MG63 (cell line): ENCODE data around the gene BEND5. TPM values are rescaled to one million over a fixed set of nuclear protein-coding genes. Genes with fewer than 3 reads are reported as not detected.
A peak's percentile ranks its signal among the peaks of the same experiment; 100 is the strongest.

ENCODE experiments used
- DNase-seq: peaks from one replicate; pipeline ENCODE4 v3.0.0-alpha.2; 2020
- H3K27me3 ChIP-seq: fragments of 250-450 bp; sonication (Bioruptor Pico); 2 replicates; pipeline ENCODE4 v1.5.1; 2020; ENCODE audit warnings: mild to moderate bottlenecking, moderate library complexity
- H3K36me3 ChIP-seq: fragments of 250-450 bp; sonication (Bioruptor Pico); 2 replicates; pipeline ENCODE4 v1.5.1; 2020; ENCODE audit warnings: mild to moderate bottlenecking, moderate library complexity
- H3K4me3 ChIP-seq: fragments of 250-450 bp; sonication (Bioruptor Pico); 2 replicates; pipeline ENCODE4 v1.5.1; 2020; ENCODE audit warnings: mild to moderate bottlenecking, moderate library complexity
- H3K9me3 ChIP-seq: fragments of 250-450 bp; sonication (Bioruptor Pico); 2 replicates; pipeline ENCODE4 v1.5.1; 2020; ENCODE audit warnings: mild to moderate bottlenecking, moderate library complexity
- total RNA-seq: library from RNA; depleted of rRNA; stranded (reverse); fragments of >200 nt; shearing (Covaris generic); gene quantifications from 2 replicates; pipeline ENCODE4 v1.2.3, GENCODE V29; 2014; ENCODE audit warnings: low replicate concordance

BEND5 gene
- total RNA-seq, 1 experiment from 2014 or later, result not detected

DNA sequence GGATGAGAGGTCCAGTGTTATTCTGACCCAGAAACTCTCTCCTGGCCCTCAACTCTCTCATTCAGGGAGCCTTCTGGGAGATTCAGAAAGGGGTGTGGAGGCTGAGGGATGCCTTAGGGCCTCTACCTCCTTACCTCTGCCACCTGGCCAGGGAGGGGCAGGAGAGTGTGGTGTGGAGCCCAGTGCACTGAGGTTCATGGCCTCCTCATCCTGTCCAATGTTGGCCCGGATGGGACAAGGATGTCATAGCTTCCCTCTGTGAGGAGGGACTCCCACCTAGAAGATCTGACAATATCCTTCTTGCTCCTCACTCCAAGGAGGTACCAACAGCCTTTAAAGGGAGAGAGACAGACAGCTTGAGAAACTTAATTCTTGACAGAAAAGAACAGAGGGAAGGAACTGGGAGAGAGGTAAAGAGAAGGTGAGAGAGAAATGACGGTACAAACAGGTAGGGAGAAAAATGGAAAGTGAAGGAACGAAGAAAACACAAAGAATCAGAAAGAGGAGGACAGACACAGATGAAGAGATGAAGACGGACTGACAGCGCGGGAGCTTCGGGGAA, 779 bp downstream of the BEND5 start:
- no peaks in the 10 kb centered on the region for H3K9me3 ChIP-seq
- no peaks in the 10 kb centered on the region for H3K27me3 ChIP-seq
- no peak for DNase-seq
- no peak overlapping the region for H3K4me3 ChIP-seq
- H3K36me3 ChIP-seq, result no peaks in the 10 kb centered on the region

DNA sequence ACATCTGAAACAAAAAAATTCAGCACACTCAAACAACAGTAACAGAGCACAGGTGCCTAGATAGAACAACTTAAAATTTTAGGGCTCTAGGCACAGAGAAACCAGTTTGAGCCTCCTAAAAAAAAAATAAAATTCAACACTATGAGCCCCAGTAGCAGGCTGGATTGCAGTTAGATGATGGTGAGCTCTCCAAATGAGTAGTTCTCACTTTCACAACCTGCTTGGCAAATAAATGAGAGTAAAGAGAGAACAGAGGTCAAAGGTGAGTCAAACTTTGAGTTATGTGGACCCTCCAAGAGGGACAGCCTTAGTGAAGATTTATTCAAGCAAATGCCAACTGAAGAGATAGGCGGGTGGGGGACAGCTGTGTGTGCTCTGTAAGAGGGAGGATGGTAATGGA, 3.6 kb downstream of the BEND5 start:
- no peaks in the 10 kb centered on the region for H3K9me3 ChIP-seq
- H3K4me3 ChIP-seq, result no peak overlapping the region
- no peaks in the 10 kb centered on the region for H3K36me3 ChIP-seq
- DNase-seq, result no peak
- no peaks in the 10 kb centered on the region for H3K27me3 ChIP-seq

DNA sequence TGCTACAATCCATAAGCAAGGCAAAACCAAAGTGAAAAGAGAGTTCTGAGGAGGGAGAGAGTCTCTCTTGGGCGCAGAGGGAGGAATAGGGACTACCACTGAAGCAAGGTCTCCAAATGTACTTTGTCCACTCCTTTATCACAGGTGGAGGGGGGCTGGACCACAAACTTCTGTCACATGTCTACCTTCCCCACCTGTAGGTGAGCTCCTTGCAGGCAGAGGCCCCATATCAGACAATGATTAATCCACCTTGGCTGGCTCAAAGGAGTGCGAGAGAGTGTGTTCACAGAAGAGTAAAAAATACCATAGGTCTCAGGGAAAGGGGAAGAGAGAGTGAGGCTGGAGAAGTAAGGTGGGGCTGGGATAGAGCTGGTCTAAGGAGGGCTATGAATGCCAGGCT, 4.5 kb downstream of the BEND5 start:
- no peak for DNase-seq
- H3K36me3 ChIP-seq, result no peaks in the 10 kb centered on the region
- no peak overlapping the region for H3K4me3 ChIP-seq
- no peaks in the 10 kb centered on the region for H3K27me3 ChIP-seq
- H3K9me3 ChIP-seq, result no peaks in the 10 kb centered on the region

DNA sequence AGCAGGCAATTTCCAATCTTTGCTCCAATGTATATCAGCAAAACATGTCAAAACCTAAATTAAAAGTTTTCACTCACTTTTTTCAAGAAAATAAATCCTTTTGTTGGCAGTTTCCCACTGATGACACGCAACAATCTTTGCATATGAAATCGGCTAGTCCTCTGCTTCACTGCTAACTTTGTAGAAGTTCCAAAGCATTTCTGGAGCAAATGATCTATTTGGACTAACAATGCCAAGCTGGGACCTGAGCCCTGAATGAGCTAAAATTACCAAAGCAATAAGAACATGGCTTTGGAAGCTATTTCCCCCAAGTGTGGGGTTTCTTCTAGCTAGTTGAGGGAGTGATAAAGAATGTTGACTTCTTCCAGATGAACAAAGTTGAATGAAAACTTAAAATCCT, 5.1 kb downstream of the BEND5 start:
- no peaks in the 10 kb centered on the region for H3K36me3 ChIP-seq
- DNase-seq, result peak; percentile 7
- no peaks in the 10 kb centered on the region for H3K9me3 ChIP-seq
- H3K4me3 ChIP-seq, result no peak overlapping the region
- H3K27me3 ChIP-seq, result no peaks in the 10 kb centered on the region

DNA sequence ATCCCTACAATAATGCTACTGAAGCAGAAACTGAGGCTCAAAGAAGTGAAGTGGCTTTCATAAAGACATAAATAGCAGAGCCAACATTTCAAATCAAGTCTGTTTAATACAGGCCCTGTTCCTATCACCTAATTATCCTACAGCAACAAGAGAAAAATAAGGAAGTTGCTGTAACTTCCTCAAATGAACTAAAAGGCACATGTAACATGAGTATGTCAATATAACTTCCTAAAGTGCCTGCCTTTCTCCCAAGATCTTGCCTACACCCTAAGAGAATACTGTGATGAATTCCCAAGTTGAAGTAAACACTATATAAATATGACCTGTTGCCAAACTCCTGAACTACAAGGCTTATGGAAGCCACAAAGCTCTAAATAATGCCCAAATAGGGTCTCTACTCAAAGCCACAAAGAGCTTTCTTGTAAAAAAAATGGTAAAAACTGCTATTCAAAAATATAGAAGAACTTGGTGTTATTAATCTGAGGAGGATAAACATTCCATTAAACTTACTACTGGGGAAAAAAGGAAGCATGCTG, 8.6 kb downstream of the BEND5 start:
- Histone ChIP-seq H3K27me3 (no peaks in the 10 kb centered on the region), H3K36me3 (no peaks in the 10 kb centered on the region), H3K4me3 (no peak overlapping the region), H3K9me3 (no peaks in the 10 kb centered on the region)
- DNase-seq, result no peak

DNA sequence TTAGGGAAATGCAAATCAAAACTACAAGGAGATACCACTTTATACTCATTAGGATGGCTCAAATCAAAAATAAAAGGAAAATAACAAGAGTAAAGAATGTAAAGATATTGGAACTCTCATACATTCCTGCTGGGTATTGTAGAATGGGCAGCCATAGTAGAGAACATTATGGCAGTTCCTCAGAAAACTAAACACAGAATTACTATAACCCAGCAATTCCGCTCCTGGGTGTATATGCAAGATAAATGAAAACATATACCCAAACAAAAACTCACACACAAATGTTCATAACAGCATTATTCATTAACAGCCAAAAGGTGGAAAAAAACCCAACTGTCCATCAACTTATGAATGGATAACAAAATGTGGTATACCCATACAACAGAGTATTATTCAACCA, 11.4 kb downstream of the BEND5 start:
- H3K4me3 ChIP-seq, result no peak overlapping the region
- H3K27me3 ChIP-seq, result no peaks in the 10 kb centered on the region
- H3K36me3 ChIP-seq, result no peaks in the 10 kb centered on the region
- no peak for DNase-seq
- H3K9me3 ChIP-seq, result no peaks in the 10 kb centered on the region

DNA sequence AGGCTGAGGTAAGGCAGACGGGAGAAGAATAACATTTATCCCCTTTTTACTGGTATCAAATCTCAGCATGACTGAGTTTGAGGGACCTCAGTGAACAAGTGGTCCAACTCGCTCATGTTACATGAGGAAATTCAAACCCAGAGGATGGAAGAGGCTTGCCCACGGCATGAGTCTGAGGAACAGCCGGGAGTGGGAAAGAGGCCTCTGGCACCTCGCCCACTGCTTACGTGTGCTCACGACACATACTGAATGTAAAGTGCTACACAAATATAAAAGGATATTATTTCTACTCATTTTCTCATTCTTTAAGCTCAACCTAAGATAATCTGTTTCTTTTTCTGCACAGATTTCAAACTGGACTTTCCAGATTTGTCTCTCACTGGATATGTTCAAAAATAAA, 14.7 kb downstream of the BEND5 start:
- Histone ChIP-seq H3K27me3 (no peaks in the 10 kb centered on the region), H3K9me3 (no peaks in the 10 kb centered on the region), H3K36me3 (no peaks in the 10 kb centered on the region), H3K4me3 (no peak overlapping the region)
- no peak for DNase-seq

DNA sequence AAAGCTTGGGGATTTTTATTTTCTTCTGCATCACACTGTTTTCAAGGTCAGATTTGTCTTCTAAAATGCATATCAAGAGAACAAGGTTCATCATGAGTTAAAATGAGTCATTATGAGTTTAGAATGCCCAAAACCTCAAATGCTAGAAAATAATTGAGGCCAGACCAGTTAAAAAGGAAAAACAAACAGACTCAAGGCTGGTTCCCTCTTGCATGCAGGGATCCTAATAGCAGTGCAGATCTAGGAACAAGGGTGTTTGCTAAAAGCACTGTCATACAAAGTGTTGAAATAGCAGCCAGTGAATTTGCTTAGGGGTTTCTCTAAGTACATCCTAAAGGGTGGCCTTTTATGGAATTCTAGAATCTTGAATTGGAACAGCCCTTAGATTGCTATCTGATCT, 15.3 kb downstream of the BEND5 start:
- Histone ChIP-seq H3K4me3 (no peak overlapping the region), H3K27me3 (no peaks in the 10 kb centered on the region), H3K36me3 (no peaks in the 10 kb centered on the region), H3K9me3 (no peaks in the 10 kb centered on the region)
- no peak for DNase-seq

DNA sequence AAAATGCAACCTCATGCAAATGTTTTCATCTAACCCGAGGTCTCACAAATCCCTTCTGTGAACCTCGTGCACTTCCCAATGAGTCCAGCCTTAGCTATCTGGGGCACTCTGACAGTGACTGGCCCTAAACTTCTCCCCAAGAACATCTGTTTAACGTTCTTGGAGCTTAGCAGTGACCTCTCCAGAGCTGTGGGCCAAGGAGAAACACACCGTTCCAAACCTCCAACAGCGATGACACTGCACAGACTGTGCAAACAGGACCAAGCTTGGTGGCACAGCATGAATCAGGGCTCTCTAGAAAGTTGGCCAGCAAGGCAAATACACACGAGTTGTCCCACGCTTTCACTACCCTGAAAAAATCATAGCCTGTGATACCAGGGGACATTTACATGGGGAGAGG, 15.8 kb downstream of the BEND5 start:
- Histone ChIP-seq H3K9me3 (no peaks in the 10 kb centered on the region), H3K4me3 (no peak overlapping the region), H3K27me3 (no peaks in the 10 kb centered on the region), H3K36me3 (no peaks in the 10 kb centered on the region)
- DNase-seq, result no peak

DNA sequence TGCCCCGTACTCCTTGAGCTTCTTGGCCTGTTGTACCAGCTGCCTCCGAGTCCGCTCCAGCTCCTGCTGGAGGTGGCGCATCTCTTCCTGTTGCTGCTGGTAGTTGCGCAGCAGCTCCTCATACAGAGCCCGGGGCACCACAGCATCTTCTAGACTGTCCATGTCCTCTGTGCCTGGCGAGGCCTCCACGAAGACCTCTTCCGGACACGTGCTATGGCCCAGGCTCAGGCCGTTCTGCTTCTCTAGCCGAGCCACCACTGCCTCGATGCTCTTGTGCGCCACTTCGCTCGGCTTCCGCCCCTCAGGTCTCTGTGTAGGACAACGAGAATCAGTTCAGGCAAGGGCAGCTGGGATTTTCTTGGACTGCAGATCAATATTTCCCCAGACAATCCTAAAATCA, 17.7 kb downstream of the BEND5 start:
- no peak for DNase-seq
- Histone ChIP-seq H3K27me3 (no peaks in the 10 kb centered on the region), H3K9me3 (no peaks in the 10 kb centered on the region), H3K36me3 (no peaks in the 10 kb centered on the region), H3K4me3 (no peak overlapping the region)

DNA sequence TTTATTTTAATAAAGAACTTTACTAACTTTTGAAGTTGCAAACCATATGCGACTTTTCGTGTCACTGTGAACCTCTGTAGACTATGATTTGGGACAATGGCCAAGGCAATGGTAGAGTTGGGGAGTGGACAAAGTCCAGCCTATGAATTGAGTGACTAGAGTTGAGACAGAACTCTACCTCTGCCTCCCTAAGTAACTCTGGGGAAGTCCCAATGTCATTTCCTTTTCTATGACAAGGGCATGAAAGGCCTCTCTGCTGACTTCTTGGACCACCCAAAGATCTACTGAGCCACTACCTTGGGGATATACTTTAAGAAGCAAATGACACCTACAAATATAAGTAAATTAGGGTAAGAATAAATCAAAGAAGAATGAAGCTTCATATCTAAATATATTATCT, 19.3 kb downstream of the BEND5 start:
- H3K36me3 ChIP-seq, result no peaks in the 10 kb centered on the region

DNA sequence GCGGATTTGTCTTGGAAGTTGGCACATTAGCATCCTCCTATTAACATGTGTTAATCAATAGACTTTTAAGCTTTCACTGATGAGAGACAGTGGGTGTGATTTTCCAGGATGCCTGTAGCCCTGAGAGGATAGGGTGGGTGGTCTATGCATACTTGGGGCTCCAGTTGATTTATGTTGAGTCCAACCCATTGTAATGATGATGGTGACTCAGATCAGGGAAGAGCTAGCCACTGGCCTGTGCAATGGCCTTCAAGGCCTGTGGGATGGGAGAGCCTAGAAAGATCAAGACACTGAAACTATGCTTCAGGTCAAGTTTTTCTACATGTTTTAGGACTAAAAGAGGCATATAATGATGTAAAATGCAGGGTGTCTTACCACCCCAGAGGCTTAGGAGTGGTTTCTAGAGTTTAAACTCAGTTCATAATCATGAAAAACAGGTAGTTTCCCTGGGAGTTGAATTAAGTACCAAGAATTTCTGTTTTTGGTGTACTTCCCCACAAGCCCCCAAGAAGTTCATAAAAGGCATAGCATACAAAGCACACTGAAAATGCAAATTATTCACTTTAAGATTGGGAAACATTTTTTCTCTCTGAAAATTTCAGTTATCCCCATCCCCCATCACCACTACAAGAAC, 19.9 kb downstream of the BEND5 start:
- no peak for DNase-seq
- no peaks in the 10 kb centered on the region for H3K36me3 ChIP-seq

More for the DNA sequence above, 19.3 kb downstream of the BEND5 start:
- no peaks in the 10 kb centered on the region for H3K9me3 ChIP-seq
- DNase-seq, result no peak
- H3K4me3 ChIP-seq, result no peak overlapping the region
- H3K27me3 ChIP-seq, result no peaks in the 10 kb centered on the region

DNA sequence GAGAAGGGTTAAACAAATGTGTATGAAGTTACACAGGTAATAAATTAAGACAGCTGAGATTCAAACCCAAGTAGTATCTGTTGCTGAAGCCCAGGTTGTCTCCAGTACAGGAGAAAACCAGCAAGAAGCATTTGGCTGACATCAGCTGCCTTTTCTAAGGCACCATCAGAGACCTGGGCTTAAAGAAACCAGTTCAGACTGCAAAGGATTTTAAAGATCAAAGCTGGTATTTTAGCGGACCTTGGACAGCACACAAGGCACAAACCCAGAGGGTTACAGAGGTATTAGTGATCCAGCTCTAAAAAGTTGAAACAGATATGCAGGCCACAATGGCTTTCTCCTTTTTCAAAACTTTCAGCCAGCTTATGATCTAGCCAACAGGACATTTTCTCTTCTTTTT, 23.4 kb downstream of the BEND5 start:
- no peak for DNase-seq
- no peaks in the 10 kb centered on the region for H3K36me3 ChIP-seq
- H3K4me3 ChIP-seq, result no peak overlapping the region
- H3K27me3 ChIP-seq, result no peaks in the 10 kb centered on the region; the same call in 1 of the 2 replicates
- no peaks in the 10 kb centered on the region for H3K9me3 ChIP-seq

More for the DNA sequence above, 19.9 kb downstream of the BEND5 start:
- Histone ChIP-seq H3K27me3 (no peaks in the 10 kb centered on the region), H3K9me3 (no peaks in the 10 kb centered on the region), H3K4me3 (no peak overlapping the region)

DNA sequence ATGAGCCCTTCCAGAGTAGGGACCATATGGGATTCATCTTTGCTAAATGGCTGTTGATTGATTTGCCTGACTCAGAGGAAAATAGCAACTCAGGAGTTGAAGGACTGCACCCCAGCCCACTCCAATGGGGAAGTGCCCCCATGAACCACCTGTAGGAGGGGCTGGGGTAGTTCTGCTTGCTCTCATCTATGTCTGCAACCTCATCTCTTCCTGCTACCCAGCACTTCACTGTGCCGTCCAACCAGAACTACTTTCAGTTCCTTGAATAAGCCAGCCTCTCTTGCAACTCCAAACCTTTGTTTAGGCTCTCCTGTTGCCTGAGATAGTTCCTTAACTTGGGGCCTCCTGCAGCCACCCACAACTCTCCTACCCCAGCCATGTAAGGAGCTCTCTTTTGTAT, 26.6 kb downstream of the BEND5 start:
- no peaks in the 10 kb centered on the region for H3K9me3 ChIP-seq
- no peak overlapping the region for H3K4me3 ChIP-seq
- no peaks in the 10 kb centered on the region; the same call in 1 of the 2 replicates for H3K27me3 ChIP-seq
- no peak for DNase-seq
- H3K36me3 ChIP-seq, result no peaks in the 10 kb centered on the region

DNA sequence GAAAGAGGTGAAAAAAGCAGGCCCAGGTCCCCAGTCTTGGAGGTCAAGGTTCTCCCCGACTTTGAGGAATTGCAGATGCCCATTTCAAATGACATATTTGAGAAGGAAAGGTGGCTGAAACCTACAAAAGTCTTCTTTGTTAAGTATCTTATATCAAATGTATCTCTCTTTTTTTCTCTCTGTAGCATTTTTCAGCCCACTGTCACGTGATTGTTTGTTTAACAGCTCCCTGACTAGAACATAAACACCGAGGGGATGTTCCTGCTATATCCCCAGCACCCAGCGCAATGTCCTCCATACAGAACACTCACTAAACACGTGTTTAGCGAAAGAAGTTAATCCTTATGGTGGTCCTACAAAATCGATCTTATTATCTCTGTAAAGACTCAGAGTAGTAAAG, 27.6 kb downstream of the BEND5 start:
- Histone ChIP-seq H3K36me3 (no peaks in the 10 kb centered on the region), H3K4me3 (no peak overlapping the region), H3K27me3 (no peaks in the 10 kb centered on the region; the same call in 1 of the 2 replicates), H3K9me3 (no peaks in the 10 kb centered on the region)
- DNase-seq, result no peak

DNA sequence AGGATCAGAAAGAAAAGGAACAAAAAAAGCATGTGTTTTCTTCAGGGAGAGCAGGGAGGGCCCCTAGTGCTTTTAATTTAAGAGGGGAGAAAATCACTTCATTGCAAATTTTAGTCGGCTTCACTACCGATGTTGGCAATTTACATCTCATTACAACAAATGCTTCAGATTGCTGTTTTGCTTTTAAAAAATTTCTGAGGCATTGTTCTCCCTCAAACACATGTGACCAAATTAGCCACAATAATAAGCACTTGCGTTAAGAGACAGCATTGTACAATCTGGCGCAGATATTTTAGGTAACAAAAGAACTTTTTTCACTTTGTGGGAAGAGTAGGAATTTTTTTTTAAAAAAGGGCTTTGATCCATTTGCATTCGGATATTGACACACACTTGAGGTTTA, 29.8 kb downstream of the BEND5 start:
- DNase-seq, result no peak

DNA sequence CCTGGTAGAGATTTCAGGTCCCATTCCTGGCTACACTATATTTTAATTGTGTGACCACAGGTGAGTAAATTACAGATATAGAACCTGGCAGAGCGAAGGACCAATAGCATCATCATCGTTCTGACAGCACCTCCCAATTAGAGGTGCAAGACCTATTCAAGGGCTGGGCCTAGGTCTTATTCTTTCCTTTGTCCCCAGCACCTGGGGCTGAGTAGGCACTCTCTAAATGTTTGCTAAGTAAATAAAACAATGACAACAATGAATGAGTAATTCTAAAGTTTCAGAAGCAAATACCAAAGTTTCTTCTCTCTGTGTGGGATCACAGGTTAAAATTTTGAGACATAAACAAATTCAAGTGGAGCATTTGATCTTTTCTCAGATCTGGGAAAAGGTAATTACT, 32.7 kb downstream of the BEND5 start:
- Histone ChIP-seq H3K27me3 (no peaks in the 10 kb centered on the region), H3K9me3 (no peaks in the 10 kb centered on the region), H3K36me3 (no peaks in the 10 kb centered on the region), H3K4me3 (no peak overlapping the region)
- DNase-seq, result no peak

More for the DNA sequence above, 29.8 kb downstream of the BEND5 start:
- Histone ChIP-seq H3K36me3 (no peaks in the 10 kb centered on the region), H3K4me3 (no peak overlapping the region), H3K9me3 (no peaks in the 10 kb centered on the region), H3K27me3 (no peaks in the 10 kb centered on the region; the same call in 1 of the 2 replicates)

DNA sequence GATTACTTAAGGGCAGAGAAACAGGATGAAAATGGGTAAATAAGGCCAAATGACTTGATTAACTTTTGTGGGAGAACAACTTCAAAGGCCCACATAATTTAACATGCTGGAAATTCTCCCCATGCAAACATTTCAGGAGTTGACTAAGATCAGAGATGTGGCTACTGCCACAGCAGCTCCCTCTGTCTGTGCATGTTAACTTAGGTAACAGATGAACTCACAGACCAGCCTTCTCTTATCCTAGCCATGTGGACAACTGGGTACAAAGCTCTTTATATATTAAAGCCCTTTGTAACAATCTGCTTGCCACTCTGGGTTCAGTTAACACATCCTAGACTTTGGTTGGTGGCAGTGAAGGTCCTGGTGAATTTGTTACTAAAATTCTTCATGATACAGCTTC, 33.2 kb downstream of the BEND5 start:
- no peak overlapping the region for H3K4me3 ChIP-seq
- no peak for DNase-seq
- H3K27me3 ChIP-seq, result no peaks in the 10 kb centered on the region
- H3K36me3 ChIP-seq, result no peaks in the 10 kb centered on the region
- no peaks in the 10 kb centered on the region for H3K9me3 ChIP-seq
